HG02571 (cell line): Measurements from ENCODE around the gene ARNT2.

ENCODE experiments used
- ATAC-seq: cut with Tn5 transposase; IDR thresholded peaks from one replicate; pipeline ENCODE4 v1.9.1; 2021; ENCODE audit warnings: mild to moderate bottlenecking, moderate library complexity; ENCODE audit not compliant: unreplicated experiment

ARNT2 gene

DNA sequence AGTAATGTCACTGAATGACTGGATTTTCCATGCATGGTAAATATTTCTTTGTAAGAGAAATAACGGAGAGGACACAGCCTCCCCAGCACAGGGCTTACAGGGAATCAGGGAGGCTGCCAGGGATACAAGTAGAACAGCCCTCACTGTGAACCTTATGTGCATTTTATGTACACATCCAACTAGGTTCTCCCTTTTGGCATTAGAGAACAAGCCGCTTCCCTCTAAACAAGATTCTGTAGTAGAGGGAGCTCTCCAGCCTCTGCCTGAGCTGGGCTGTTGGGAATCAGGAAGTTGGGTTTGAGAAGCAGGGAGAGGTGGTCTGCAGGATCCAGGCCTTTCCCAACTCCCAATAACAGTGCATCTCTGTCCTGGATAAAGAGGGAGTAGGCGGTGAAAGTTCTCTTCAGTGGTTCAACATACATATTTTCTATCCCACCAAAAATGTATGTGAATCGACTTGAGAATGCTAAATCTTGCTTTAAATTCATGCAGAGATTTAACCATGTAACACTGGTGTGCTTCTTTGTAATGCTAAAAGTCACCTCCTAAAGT is 83.7 kb downstream of the ARNT2 start:
- ATAC-seq, result no peak

DNA sequence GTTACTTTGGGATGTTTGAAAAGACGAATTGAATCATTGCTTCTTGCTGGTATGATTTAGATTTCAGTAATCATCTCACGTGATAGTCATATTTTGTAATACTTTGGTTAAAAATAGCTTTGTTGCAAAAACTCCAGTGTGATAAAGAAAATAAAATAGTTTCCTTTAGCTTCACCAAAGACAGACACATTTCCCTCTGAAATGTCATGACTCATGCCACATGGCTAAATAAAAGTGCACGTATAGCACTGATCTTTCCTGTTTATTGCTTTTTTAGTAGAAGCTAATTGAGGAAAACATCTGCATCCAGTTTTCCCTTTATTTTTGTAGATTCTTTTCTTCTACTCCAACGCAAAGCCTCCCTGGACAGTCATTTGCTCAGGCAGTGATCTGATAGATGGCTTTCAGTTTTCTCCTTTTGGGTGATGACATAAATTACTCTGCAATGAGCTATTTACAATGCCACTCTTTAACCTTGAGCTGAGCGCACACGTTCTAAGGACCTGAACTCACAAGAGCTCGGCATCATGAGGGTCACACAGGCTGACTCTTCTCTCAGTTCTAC is 84.9 kb downstream of the ARNT2 start:
- no peak for ATAC-seq

DNA sequence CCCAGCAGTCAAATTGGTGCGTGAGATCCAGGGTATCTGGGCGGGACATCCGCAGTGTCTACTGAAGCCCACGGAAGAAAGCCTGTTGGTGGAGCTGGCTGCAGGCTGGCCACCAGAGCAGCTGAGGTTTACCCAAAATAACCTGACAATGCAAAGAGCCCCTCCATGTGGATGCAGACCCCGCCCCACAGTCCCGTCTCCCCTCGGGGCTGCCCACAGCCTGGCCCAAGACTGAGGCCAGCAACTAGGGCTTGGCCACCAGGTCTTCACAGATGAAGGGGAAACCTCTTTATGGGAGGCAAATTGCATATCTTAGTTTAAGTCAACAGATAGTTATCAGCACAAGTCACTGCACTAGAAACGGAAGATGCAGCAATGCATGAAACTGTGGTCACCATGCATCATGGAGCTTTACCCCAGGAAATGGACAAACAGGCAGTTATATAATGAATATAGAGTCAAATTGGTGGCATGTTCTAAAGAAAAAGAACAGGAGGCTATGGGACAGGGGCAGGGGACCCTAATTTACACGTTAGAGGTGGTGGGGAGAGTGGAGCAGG is 86.3 kb downstream of the ARNT2 start:
- no peak for ATAC-seq

DNA sequence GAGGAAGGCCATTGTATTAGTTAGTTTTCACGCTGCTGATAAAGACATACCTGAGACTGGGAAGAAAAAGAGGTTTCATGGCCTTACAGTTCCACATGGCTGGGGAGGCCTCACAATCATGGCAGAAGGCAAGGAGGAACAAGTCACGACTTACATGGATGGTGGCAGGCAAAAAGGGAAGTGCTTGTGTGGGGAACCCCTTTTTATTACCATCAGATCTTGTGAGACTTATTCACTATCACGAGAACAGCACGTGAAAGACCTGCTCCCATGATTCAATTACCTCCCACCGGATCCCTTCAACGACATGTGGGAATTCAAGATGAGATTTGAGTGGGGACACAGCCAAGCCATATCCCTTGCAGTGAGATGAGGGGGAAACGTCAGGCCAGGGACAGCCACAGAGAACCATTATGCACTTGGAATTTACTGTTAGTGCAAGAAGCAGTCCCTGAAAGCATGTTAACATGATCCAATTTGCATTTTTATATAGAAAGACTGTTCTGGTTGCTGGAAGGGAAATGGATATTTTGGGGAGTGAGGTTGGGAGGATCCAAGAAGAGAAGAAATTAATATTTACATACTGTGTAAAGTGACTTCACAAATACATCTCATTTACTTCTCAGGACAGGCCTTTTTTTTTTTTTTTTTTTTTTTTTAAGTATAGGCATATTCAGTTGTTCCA is 87.1 kb downstream of the ARNT2 start:
- ATAC-seq, result no peak

DNA sequence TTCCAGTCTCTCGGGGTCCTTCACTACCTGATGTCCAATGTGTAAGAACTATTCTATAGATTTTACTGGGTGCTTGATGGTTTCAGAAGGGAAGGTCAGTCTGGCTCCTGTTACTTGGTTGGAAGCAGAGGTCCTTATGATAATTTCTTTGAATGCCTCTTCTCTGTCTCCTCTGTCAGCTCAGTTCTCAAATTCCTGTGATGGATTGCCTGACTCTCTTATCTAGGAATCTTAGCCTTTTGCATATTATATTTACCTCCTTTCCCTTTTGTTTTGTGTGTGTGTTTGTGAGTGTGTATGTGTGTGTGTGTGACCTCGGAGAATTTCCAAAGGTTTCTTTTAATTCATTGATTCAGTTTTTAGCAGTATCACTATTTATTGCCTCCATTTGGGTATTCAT is 88.2 kb downstream of the ARNT2 start:
- no peak for ATAC-seq

DNA sequence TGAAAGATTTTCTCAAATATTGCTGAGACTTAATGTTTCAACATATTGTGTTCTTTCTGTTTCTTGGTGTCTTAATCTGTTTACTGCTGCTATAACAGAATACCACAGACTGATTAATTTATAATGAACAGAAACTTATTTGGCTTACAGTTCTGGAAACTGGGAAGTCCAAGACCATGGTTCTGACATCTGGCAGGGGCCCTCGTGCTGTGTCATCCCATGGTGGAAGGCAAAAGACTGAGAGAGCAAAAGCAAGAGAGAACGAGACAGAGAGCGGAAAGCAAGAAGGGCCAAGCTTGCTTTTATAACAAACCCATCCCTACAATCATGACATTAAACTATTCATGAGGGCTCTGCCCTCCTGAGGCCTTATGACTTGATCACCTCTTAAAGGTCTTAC is 88.7 kb downstream of the ARNT2 start:
- ATAC-seq, result no peak

DNA sequence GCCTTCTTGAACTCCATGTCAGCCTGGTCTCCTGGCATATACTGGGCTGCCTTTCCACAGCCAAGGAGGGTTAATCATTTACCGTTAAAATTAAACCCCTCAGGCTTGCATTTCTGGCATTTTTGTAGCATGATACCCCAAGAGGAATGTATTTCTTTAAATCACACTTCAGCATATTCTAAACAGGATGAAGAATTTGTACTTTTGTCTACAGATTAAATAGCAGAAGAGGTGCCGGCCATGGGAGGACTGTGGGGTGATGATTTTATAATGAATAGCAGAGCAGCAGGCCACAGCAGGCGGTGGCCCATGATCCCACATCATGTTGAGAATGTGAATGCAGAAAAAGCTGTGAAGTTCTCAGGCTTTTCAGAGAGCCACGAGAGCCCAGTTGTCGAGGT is 90.2 kb downstream of the ARNT2 start:
- ATAC-seq, result no peak

DNA sequence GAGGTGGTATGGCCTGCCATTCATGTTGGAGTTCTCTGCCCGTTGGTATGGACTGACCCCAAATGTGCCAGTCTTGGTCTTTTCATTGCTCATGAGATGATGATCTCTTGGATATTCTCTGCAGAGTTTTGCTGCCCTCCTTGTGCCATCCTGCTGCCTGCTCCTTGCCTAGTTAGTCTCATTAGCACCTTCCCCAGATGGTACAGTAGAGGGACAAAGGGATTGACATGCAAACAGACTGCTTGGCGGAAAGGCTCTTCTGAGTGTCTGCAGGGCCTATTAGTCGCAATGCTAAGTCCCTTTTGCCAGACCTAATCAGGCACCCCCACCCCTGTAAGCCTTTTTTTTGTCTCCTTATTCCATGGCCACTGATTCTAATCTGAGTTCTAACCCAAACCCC is 90.6 kb downstream of the ARNT2 start:
- no peak for ATAC-seq

DNA sequence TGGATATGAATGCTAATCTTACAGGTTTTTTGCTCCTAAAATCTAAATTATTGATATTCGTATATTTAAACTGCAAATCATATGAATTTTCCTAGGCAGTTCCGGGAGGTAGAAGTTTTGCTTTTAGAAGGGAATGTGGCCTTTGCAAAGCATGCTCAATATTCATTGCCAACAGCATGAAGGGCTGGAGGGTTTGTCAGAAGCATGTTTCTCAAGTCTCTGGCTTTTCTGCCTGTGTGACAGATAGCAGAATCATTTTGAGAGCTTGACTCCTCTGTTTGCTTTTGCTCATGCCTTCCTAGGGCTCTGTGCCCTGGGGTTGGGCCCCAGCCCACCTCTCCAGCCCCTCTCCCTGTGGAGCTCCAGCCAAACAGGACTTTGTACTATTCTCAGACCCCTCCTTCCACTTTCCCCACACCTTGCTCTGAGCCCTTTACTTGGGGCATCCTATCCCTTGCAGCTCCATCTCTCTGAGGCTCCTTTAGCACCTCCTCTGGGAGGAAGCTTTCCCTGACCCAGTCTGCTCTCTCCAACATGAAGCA is 91.3 kb downstream of the ARNT2 start:
- ATAC-seq, result no peak

DNA sequence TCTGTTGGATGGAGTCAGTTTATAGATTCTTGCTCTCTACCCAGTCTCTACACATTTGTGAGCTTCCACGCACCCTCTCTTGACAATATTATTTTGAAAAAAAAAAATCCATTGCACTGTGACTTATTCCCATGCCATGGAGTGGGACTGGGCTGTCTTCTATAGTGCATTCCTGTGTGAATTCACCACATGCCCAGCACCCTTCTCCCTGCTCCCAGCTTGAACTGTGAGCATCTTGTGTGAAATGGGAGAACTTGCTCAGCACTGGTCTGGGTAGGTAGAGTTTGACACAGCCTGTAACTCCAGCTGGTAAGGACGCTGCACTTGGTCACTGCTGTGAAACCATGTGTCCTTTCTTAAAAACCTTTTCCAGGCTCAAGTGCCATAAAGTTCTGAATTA is 91.9 kb downstream of the ARNT2 start:
- no peak for ATAC-seq

DNA sequence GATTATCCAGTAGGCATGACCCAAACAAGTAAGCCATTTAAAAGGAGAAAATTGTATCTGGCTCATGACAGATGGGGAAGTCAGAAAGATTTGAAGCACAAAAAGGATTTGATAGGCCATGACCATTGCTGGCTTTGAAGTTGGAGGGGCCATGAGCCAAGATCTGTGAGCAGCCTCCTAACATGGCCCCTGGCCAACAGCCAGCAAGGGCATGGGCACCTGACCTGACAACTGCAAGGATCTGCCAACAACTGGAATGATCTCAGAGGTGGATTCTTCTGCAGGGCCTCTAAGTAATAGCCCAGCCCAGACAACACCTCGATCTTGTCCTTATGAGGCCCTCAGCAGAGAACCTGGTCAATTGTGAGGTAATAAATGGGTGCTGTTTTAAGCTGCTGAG is 93.0 kb downstream of the ARNT2 start:
- ATAC-seq, result no peak

DNA sequence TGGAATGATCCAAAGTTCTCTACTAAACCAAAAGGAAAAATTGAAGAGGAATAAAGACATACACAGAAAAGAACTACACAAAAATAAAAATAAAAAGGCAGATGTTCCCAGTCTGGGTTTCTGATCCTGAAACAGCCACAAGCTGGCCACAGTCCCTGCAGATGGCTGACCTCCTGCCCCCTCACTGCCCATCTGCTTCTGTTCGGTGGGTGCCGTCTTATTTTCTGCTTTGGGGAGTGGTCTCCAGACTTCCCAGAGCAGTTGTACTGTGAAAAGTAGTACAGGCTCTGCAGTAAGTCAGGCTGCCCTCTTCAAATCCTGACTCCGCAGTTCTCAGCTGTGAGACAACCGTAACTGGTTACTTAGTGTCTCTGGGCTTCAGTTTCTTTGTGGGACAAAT is 94.5 kb downstream of the ARNT2 start:
- no peak for ATAC-seq

DNA sequence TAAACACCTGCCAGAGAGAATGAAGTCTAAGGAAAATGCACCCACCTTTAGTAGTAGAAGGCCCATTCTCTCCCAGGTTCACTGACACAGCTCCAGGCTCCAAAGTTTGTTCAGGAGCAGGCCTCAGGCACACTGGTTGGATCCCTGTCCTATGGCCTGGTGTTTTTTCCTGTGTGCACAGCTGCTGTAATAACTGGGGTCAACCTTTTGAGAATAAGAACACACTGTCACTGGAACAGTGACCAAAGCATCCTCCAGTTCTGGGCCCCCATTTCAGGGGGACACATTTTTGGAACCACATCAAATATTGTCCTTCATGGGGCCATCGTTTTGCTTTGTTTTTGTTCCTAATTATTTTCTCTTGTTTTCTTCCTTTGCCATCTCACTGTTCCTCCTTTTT is 95.8 kb downstream of the ARNT2 start:
- ATAC-seq, result no peak

DNA sequence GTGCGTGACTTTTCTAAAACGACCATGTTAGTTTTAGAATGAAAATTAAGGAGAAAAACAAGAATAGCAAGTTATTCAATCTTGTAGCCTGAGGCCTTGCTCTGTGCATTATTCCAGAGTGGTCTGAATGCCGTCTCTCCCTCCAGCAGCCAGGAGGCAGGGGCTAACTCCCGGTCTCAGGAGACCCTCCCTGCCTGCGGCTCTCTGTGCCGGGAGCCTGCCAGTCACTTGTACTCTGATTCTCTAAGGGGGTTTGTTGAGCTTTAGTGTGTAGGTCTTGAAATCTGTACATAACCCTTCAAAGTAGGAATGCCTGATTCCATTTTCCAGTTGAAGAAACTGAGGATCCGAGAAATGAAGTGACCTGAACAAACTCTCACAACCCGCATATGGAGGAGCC is 97.3 kb downstream of the ARNT2 start:
- no peak for ATAC-seq

DNA sequence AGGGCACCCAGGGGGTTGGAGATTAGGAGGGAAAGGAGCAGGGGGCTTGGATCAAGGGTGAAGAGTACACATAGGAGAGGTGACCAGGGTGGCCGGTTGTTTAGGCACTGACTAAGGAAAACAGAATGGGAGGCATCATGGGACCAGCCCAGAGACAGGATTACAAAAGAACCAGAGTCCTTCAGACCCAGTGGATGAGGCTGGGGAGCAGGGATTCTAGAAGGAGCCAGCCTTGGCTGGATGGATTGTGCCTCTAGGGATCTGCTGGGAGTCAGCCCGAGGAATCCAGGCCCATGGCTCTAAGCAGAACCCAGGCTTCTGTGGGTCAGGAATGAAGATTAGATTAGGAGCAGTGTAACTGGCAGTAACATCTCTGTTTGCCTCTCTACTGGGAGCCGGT is 98.6 kb downstream of the ARNT2 start:
- ATAC-seq, result no peak

DNA sequence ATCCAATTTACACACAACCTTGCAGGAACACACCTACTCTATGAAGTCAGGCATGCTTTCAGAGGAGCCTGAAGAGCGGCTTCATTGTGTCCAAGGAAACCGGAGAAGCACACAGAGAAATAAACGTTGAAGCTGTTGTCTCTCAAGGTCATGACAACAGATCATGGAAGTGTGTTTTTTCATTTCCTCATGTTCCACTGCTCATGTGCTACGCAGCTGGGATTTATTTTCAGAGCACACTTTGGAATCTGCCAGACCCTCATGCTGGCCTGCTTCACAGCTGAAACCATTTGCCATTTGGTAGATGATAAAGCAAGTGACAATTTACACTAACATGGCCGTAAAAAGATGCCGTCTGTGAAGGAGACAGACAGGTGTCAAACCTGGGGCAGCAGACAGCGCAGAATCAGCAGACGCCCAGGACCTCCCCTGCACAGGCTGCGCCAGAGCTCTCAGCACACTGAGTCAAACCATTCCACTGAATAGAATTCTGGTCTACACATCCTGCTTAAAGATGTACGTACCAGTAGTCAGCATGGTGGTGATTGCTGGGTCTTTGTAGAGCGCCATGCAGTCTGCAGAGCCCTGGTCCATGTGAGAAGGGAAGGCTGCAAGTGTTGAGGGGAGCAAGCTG is 99.3 kb downstream of the ARNT2 start:
- ATAC-seq, result no peak

DNA sequence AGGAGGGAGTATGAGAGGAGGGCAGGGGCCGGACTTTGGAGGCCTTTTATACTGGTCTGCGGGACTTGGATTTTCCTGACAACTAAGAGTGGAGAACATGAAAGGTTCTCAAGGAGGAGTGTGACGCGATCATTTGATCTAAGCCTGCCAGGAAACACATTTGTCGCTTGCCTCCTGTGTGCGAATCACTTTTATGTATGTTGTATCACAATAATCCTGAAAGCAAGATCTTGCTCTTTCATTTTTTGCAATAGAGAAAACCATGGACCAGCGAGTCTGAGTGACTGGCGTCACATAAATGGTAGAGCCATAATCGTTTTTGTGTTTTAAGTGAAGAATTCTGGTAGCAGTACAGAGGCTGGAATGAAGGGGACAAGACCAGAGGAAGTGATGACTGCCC is 100.7 kb downstream of the ARNT2 start:
- ATAC-seq, result no peak

DNA sequence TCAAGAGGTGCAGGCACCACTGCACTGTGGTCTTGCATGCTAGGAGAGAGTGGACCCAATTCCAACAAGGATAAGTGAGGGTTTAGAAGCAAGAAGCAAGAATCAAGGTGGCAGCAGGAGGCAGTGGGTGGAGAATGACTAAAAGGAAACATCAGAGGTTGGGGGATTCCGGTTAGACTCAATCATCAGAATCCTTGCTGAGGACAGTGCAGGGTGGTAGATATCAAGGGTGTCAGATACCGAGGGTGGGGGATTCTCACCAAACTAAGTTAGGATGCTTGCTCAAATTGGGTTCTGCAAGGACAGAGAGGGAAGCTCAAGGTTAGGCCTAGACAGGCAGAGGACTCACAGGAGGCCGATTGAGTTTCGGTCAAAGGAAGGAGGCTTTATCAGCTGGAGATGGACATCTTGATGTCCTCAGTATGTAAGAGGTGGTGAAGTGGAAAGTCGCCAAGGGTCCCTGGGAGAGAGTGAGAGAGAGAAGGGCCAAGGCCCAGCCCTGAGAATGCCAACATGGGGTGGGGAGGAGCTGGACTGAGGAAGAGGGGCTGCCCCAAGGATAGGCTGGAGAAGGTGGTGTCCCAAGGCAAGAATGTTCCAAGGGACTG is 102.2 kb downstream of the ARNT2 start:
- ATAC-seq, result no peak

DNA sequence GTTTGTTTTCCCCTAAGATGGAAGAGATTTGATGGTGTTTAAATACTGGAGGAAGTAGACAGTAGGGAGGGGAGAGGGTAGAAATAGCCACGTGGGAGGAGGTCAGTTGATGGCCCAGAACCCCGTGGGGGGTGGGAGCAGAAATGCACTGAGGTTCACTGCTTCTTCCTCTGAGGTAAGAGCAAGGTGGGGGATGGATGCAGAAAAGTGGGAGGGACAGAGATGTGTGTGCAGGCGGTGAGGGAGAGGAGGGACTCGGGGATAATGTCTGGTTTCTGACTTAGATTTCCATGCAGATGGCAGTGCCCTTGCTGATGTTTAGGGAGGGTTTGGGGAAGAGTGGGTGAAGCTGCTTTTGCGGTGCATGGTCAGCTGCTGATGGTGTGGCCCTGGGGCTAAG is 102.9 kb downstream of the ARNT2 start:
- ATAC-seq, result no peak

DNA sequence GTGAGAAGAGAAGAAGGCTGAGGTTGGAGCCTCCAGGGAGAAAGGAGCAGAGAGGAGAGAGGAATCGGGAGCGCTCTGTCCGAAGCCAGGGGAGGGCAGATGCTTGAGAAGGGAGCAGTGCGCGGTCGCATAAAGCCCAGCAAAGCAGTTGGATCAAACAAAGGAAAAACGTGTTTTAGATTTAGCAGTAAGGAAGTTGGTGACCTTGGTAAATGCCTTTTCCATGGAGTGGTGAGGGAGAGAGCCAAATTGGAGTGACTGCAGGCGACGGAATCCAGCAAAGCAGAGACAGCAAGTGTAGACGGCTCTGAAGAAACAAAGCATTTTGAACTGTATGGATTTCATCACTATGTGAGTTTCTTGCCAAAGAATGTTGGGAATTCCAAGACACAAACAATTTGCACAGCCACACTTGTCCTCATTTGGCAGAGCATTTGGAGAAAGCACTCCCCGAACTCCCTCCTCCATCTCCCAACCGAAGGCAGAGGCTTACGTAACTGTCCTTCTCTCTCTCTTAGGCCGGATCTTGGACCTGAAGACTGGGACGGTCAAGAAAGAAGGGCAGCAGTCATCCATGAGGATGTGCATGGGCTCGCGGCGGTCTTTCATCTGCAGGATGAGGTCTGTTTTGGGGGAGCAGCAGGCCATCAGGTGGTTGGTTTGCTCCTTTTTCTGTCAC is 103.6 kb downstream of the ARNT2 start:
- no peak for ATAC-seq

DNA sequence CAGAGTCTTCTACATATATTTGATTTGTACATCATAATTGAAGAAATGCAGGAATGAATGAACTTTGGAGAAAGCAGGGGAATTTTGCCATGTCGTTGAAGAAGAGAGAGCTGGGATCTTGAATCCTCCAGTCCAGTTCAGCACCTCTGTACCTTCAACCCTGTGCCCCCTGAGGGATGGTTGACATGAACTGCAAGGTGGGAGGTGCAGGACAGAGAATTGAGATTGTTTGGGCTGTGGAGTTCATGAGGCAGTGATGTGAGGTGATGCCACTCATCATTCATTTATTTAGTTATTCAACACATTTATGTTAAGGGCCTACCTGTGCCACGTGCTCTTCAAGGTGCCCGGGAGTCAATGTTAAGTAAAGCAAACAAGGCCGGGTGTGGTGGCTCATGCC is 104.6 kb downstream of the ARNT2 start:
- no peak for ATAC-seq
